C4-2B (cell line): ENCODE results near the gene CACNA1H.

ENCODE experiments used
- ZFX ChIP-seq: fragments of 450-650 bp; IDR thresholded peaks from 2 replicates; pipeline ENCODE4 v1.6.1; 2017
- TF ChIP-seq, protein P1 (sequence below): fragments of 450-650 bp; conservative IDR thresholded peaks from 2 replicates; pipeline ENCODE4 v1.5.1; 2017; ENCODE audit warnings: mild to moderate bottlenecking

DNA sequence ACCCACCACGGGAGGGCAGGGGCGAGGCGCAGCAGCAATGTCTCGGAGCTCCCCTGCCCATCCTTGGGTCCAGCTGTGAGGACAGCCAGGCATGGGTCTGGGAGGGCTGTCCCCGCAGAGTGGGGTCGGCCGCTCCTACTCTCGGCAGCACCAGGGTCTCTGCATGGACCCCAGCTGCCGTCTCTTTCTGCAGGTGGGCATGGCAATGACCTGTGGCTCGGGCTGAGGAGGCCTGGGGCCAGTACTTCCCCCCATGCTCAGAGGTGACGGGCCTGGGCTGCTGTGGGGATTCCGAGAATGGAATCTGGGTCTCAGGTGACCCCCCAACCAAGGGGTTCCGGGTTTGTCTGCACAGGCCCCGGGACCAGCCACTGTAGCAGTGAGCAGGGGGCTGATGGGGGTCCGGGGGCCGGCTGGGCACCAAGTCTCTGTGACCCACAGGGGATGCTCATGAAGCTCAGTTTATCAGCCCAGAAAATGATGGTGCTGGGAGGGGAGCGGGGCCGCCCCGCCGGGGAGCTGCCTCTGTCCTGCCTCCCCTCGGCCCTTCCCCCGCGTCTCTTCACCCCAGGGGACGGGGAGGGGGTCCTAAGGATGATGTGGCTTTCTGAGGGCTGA is 23.5 kb downstream of the CACNA1H start:
- TF ChIP-seq, protein P1, sequence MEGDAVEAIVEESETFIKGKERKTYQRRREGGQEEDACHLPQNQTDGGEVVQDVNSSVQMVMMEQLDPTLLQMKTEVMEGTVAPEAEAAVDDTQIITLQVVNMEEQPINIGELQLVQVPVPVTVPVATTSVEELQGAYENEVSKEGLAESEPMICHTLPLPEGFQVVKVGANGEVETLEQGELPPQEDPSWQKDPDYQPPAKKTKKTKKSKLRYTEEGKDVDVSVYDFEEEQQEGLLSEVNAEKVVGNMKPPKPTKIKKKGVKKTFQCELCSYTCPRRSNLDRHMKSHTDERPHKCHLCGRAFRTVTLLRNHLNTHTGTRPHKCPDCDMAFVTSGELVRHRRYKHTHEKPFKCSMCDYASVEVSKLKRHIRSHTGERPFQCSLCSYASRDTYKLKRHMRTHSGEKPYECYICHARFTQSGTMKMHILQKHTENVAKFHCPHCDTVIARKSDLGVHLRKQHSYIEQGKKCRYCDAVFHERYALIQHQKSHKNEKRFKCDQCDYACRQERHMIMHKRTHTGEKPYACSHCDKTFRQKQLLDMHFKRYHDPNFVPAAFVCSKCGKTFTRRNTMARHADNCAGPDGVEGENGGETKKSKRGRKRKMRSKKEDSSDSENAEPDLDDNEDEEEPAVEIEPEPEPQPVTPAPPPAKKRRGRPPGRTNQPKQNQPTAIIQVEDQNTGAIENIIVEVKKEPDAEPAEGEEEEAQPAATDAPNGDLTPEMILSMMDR, result no peak
- TF ChIP-seq ZFX, result no peak
